RKO (cell line): Measurements from ENCODE around the gene SLC26A9.
"Not testable (repeated sequence)": the region's sequence is repeated elsewhere in the genome, so short reads cannot be mapped to it uniquely, and the experiment has no call there.

ENCODE experiments used
- DNase-seq: peaks from one replicate; pipeline ENCODE4 v3.0.0-alpha.2; 2016; ENCODE audit warnings: low spot score

The SLC26A9 gene

GRCh38 chr1:205891481-205891880 is 51.8 kb downstream of the SLC26A9 start:
- not testable (repeated sequence) for DNase-seq

DNA sequence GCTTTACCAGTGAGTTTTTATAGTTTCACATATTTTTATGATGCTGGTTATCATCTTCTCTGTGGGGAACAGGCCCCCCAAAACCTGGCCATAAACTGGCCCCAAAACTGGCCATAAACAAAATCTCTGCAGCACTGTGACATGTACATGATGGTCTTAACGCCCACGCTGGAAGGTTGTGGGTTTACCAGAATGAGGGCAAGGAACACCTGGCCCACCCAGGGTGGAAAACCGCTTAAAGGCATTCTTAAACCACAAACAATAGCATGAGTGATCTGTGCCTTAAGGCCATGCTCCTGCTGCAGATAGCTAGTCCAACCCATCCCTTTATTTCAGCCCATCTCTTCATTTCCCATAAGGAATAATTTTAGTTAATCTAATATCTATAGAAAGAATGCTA is 52.6 kb downstream of the SLC26A9 start:
- not testable (repeated sequence) for DNase-seq

DNA sequence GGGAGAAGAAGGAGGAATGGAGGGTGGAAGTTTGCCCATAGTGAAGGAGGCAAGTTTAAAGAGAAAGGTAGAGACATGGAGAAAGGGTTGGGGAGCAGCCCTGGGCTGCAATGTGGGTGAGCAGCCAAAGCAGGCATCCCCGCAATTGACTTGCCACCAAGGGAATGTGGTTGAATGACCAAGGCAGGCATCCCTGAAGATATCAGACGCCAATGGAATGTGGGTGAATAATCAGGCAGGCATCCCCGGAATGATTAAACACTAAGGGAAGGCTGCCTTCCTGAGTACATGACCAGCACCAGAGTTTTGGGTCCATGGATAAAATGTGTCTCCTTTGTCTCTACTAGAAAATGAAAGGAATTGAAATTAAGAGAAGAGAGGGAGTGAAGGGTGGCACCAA is 53.5 kb downstream of the SLC26A9 start:
- peak; percentile 42 for DNase-seq

DNA sequence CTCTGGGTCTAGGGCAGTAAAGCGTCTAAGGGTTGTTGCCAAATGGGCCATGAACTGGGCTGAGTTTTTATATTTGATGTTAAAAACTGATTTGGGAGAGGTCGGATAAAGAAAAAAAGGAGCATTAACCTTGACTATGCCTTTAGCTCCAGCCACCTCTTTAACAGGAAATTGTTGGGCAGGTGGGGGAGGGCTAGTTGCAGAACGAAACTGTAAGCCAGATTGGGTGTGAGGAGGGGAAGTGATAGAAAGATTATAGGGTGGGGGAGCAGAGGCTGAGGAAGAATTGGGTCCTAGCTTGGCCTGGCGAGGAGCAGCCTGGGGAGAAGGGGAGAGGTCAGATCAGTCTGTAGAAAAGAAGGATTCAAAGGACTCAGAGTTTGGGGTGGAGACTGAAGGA is 54.2 kb downstream of the SLC26A9 start:
- not testable (repeated sequence) for DNase-seq

DNA sequence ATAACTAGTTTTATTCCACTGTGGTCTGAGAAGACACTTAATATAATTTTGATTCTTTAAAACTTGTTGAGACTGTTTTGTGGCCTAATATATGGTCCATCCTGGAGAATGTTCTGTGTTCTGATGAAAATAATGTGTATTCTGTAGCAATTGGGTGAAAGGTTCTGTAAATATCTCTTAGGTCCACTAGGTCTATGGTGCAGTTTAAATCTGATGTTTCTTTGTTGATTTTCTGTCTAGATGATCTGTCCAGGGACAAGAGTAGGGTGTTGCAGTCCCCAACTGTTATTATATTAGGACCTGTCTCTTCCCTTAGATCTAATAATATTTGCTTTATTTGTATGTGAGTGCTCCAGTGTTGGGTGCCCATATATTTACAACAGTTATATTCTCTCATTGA is 59.5 kb downstream of the SLC26A9 start:
- no peak for DNase-seq

DNA sequence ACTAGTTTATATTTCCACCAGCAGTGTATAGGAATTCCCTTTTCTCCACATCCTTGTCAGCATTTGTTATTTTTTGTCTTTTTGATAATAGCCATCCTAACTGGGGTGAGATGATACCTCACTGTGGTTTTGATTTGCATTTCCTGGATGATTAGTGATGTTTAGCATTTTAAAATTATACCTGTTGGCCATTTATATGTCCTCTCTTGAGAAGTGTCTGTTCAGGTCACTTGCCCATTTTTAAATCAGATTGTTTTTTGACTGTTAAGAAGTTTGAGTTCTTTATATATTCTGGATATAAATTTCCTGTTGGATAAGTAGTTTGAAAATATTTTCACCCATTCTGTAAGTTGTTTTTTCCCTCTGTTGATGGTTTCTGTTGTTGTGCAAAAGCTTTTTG is 62.3 kb downstream of the SLC26A9 start:
- DNase-seq, result no peak

DNA sequence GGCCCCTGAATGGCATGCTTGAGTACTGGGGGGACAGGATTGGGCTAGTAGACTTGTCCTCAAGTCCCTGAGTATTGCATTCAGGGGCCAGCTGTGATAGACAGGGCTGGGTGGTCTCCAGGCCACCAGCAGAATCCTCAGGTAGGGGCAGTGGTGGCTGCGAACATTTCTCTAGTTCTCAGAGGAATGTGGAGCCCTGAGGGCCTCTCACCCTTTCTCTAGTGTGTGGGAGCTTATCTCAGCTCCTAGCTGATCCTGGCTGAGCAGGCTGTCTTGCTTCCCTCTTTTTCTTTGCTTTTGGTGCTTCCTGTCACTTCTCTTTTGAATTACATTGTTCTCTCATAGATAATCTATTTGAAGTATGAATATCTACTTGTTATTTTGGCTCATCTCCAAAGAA is 63.3 kb downstream of the SLC26A9 start:
- no peak for DNase-seq

DNA sequence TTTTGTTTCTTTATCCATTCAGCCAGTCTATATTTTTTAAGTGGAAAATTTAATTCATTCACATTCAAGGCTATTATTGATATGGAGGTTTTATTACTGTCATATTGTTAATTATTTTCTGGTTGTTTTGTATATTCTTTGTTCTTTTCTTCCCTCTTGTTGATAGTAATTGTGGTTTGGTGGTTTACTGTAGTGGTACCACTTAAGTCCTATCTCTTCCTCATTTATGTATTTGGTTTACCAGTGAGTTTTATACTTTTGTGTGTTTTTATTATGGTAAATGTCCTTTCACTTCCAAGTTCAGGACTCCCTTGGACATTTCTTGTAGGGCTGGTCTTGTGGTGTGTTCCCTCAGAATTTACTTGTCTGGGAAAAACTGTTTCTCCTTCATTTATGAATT is 65.2 kb downstream of the SLC26A9 start:
- DNase-seq, result no peak

DNA sequence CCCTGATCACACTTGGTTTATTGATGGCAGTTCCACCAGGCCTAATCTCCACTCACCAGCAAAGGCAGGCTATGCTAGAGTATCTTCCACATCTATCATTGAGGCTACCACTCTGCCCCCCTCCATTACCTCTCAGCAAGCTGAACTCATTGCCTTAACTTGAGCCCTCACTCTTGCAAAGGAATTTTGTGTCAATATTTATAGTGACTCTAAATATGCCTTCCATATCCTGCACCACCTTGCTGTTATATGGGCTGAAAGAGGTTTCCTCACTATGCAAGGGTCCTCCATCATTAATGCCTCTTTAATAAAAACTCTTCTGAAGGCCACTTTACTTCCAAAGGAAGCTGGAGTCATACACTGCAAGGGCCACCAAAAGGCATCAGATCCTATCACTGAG is 70.1 kb downstream of the SLC26A9 start:
- DNase-seq, result not testable (repeated sequence)

DNA sequence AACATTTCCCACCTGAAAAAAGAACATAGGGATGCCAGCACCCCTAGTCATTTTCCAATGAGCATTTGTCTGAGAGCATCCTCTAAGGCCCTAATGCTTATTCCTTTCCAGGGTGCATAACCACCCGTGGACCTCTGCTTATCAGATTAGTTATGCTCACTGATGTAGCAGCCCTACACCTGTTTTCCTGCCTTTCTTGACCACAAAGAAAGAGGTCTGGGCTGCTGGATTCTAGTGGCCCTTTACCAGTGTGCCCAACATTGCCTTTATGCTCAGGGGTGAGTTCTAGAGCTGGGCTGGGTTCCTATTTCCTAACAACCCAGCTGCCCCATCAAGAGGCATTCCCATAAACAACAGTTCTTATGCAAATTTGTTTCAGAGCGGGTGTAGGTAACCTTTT is 73.0 kb downstream of the SLC26A9 start:
- DNase-seq, result no peak
